ENCODE measurements around the gene SLC6A3.

GRCh38 chr5:1411099-1411498 lies 34.1 kb downstream of the SLC6A3 start:
- TF ChIP-seq CTCF (IDR thresholded peaks at IDR 0.05; ENCODE audit: extremely low read depth in 1 of 2, insufficient read depth in 1 of 2, low read depth in 1 of 2, low read length in 2 of 2): no peak
- no peak for TF ChIP-seq POLR2A (IDR thresholded peaks at IDR 0.05; ENCODE audit: low read depth, low read length)
- no peak for TF ChIP-seq EZH2 (IDR thresholded peaks at IDR 0.05; ENCODE audit: borderline replicate concordance, low read depth, low read length, severe bottlenecking)
- TF ChIP-seq MAX (IDR thresholded peaks at IDR 0.05; ENCODE audit: insufficient read depth, insufficient read length): no peak
- no peak for TF ChIP-seq GATA2 (IDR thresholded peaks at IDR 0.05; ENCODE audit: insufficient read depth, insufficient read length, low read depth, low read length)
- TF ChIP-seq FOS (IDR thresholded peaks at IDR 0.05; ENCODE audit: borderline replicate concordance, insufficient read depth, low read length): no peak
- TF ChIP-seq POLR2AphosphoS5 (IDR thresholded peaks at IDR 0.05; ENCODE audit: insufficient read depth, low read depth, low read length): no peak
- no peak for TF ChIP-seq JUN (IDR thresholded peaks at IDR 0.05; ENCODE audit: borderline replicate concordance, insufficient read depth, insufficient read length, low read depth)
- TF ChIP-seq MYC (IDR thresholded peaks at IDR 0.05; ENCODE audit: low read depth, low read length): no peak
